ENCODE results near the gene RTRAF.

GRCh38 chr14:51950007-51950406, 39.3 kb upstream of the RTRAF start:
- no peak for TF ChIP-seq POLR2AphosphoS5 (IDR thresholded peaks at IDR 0.05)
- no peak for TF ChIP-seq CTCF (IDR thresholded peaks at IDR 0.05)

All from gastroesophageal sphincter (tissue), 3 donors.